Bone marrow (tissue), 2 donors: ENCODE data around the gene ACOT6.
"Not testable (repeated sequence)": the region's sequence is repeated elsewhere in the genome, so short reads cannot be mapped to it uniquely, and the experiment has no call there.

ENCODE experiments used
- DNase-seq, 2 donors: peaks; one replicate each; lab custom pipeline; 2025; lab: John Stamatoyannopoulos, UW

ACOT6 gene

GRCh38 chr14:73599499-73599898 is 12.8 kb upstream of the ACOT6 start:
- DNase-seq = no peak

GRCh38 chr14:73602994-73603393 is 9.3 kb upstream of the ACOT6 start:
- DNase-seq = no peak

- no peak for DNase-seq
Observed at GRCh38 chr14:73606271-73606670, 6.0 kb upstream of the ACOT6 start.

- no peak for DNase-seq
Observed at GRCh38 chr14:73607241-73607640, 5.1 kb upstream of the ACOT6 start.

GRCh38 chr14:73610687-73611086 is 1.6 kb upstream of the ACOT6 start:
- no peak for DNase-seq

GRCh38 chr14:73613046-73613383 is 698 bp downstream of the ACOT6 start:
- DNase-seq = no peak

GRCh38 chr14:73613419-73613963 is 1.2 kb downstream of the ACOT6 start:
- no peak for DNase-seq

GRCh38 chr14:73616831-73617230 is 4.5 kb downstream of the ACOT6 start:
- DNase-seq = no peak

- no peak for DNase-seq
Observed at GRCh38 chr14:73619524-73619923, 7.2 kb downstream of the ACOT6 start.

GRCh38 chr14:73620268-73620667 is 8.0 kb downstream of the ACOT6 start:
- DNase-seq = no peak

GRCh38 chr14:73623504-73624054 is 11.3 kb downstream of the ACOT6 start:
- DNase-seq = no peak

- DNase-seq = no peak
Observed at GRCh38 chr14:73625706-73626105, 13.4 kb downstream of the ACOT6 start.

GRCh38 chr14:73627151-73627558 is 14.8 kb downstream of the ACOT6 start:
- DNase-seq = no peak

GRCh38 chr14:73630009-73630780 is 17.9 kb downstream of the ACOT6 start:
- DNase-seq = no peak

- DNase-seq = peak; percentile 41 to 55
Observed at GRCh38 chr14:73633116-73634010, 21.0 kb downstream of the ACOT6 start.

- DNase-seq = no peak
Observed at GRCh38 chr14:73634011-73634833, 21.9 kb downstream of the ACOT6 start.

- not testable (repeated sequence) for DNase-seq
Observed at GRCh38 chr14:73636355-73636754, 24.0 kb downstream of the ACOT6 start.

- DNase-seq = no peak
Observed at GRCh38 chr14:73637830-73638229, 25.5 kb downstream of the ACOT6 start.

- no peak for DNase-seq
Observed at GRCh38 chr14:73640796-73641365, 28.6 kb downstream of the ACOT6 start.

GRCh38 chr14:73644531-73645247 is 32.4 kb downstream of the ACOT6 start, which contains the start of gene DNAL1:
Gene DNAL1, plus strand, starts transcription at chr14:73644986. Its CDS starts 54 bp downstream, at chr14:73645040.
- peak; percentile 70 to 89 for DNase-seq

GRCh38 chr14:73645248-73645610 is 32.9 kb downstream of the ACOT6 start:
- no peak for DNase-seq
